ENCODE results near the gene ATAD2B.

Gene ATAD2B

GRCh38 chr2:23827287-23827686 lies 99.6 kb downstream of the ATAD2B start:
- no peak overlapping the region for H3K4me3 ChIP-seq
- no peak for TF ChIP-seq CTCF (IDR thresholded peaks at IDR 0.05)
- no peak overlapping the region for H3K27ac ChIP-seq
- H3K9me3 ChIP-seq: no peaks in the 10 kb centered on the region
- no peak for DNase-seq
- intact Hi-C loops (cut with DNase I; ENCODE audit: low total_unique reads): no loop called here
- no peaks in the 10 kb centered on the region for H3K4me1 ChIP-seq
- peaks cover 4 to 20% (median 4%) of the 10 kb centered on the region in 3 donors for H3K36me3 ChIP-seq
- H3K27me3 ChIP-seq: no peaks in the 10 kb centered on the region

GRCh38 chr2:23826771-23827170 lies 100.2 kb downstream of the ATAD2B start:
- H3K4me1 ChIP-seq: no peaks in the 10 kb centered on the region
- no peak for TF ChIP-seq CTCF (IDR thresholded peaks at IDR 0.05)
- no peak overlapping the region for H3K27ac ChIP-seq
- no peak for DNase-seq
- no peak overlapping the region for H3K4me3 ChIP-seq
- intact Hi-C loops (cut with DNase I; ENCODE audit: low total_unique reads): no loop called here
- peaks cover 9 to 25% (median 9%) of the 10 kb centered on the region in 3 donors for H3K36me3 ChIP-seq
- no peaks in the 10 kb centered on the region for H3K27me3 ChIP-seq
- no peaks in the 10 kb centered on the region for H3K9me3 ChIP-seq

DNA sequence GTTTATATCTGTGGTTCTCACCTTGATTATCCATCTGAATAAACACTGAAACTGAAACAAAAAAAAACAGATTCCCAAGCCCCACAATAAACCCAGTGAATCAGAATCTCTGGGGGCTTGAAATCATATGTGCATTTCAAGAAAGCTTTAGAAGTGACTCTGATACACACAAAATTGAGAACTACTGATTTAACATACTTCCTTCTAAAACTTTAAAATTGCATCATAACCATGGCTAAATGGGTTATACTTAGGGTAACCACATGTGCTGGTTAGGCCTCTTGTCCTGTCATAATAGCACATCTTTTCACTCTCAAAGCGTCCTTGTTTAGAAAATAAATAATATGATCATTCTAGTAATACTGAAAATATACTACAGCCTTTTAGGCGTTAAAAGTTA lies 100.9 kb downstream of the ATAD2B start:
- Histone ChIP-seq H3K4me3 (no peak overlapping the region), H3K27me3 (no peaks in the 10 kb centered on the region), H3K36me3 (peaks cover 10 to 25% (median 11%) of the 10 kb centered on the region in 3 donors), H3K4me1 (no peaks in the 10 kb centered on the region), H3K9me3 (no peaks in the 10 kb centered on the region), H3K27ac (no peak overlapping the region)
- intact Hi-C loops (cut with DNase I; ENCODE audit: low total_unique reads): no loop called here
- TF ChIP-seq CTCF (IDR thresholded peaks at IDR 0.05): no peak
- no peak for DNase-seq

GRCh38 chr2:23824777-23825212 lies 102.1 kb downstream of the ATAD2B start:
- Histone ChIP-seq H3K4me1 (no peaks in the 10 kb centered on the region), H3K27ac (no peak overlapping the region), H3K4me3 (no peak overlapping the region), H3K9me3 (no peaks in the 10 kb centered on the region), H3K27me3 (no peaks in the 10 kb centered on the region), H3K36me3 (peaks cover 10 to 25% (median 11%) of the 10 kb centered on the region in 3 donors)
- intact Hi-C loops (cut with DNase I; ENCODE audit: low total_unique reads): loop anchor here (5.0 kb wide), 1 partner anchor 258 kb away; the partner anchor contains the start of gene TP53I3
- peak; percentile 58 to 69 for TF ChIP-seq CTCF (IDR thresholded peaks at IDR 0.05)
- no peak for DNase-seq

- no peak for DNase-seq
- Histone ChIP-seq H3K9me3 (no peaks in the 10 kb centered on the region), H3K36me3 (peaks cover 10 to 25% (median 11%) of the 10 kb centered on the region in 3 donors), H3K4me1 (no peaks in the 10 kb centered on the region), H3K27me3 (no peaks in the 10 kb centered on the region), H3K4me3 (no peak overlapping the region), H3K27ac (no peak overlapping the region)
- TF ChIP-seq CTCF (IDR thresholded peaks at IDR 0.05): no peak
- intact Hi-C loops (cut with DNase I; ENCODE audit: low total_unique reads): loop anchor here (5.0 kb wide), 1 partner anchor 258 kb away; the partner anchor contains the start of gene TP53I3
Observed at GRCh38 chr2:23823863-23824262, 103.1 kb downstream of the ATAD2B start.

GRCh38 chr2:23814963-23815362 lies 112.0 kb downstream of the ATAD2B start:
- H3K4me3 ChIP-seq: no peak overlapping the region
- peaks cover 3 to 7% (median 5%) of the 10 kb centered on the region in 3 donors for H3K36me3 ChIP-seq
- H3K27ac ChIP-seq: no peak overlapping the region
- H3K27me3 ChIP-seq: no peaks in the 10 kb centered on the region
- DNase-seq: no peak
- TF ChIP-seq CTCF (IDR thresholded peaks at IDR 0.05): no peak
- intact Hi-C loops (cut with DNase I; ENCODE audit: low total_unique reads): no loop called here
- no peaks in the 10 kb centered on the region for H3K9me3 ChIP-seq
- H3K4me1 ChIP-seq: no peaks in the 10 kb centered on the region

All from tibial artery (tissue), 4 donors.